Vagina (tissue), 2 donors: ENCODE measurements around the gene LRRC51.

Experiments
- CTCF ChIP-seq, 3 experiments: fragments of 450-650 bp in 2 of 3; fragments of 200-600 bp in 1 of 3; sonication (generic) in 1 of 3; IDR thresholded peaks; one replicate each; pipeline ENCODE4 v1.5.1; 2017 to 2019; ENCODE audit warnings: antibody characterized with exemption in 3 of 3, mild to moderate bottlenecking in 2 of 3, moderate library complexity in 2 of 3
- POLR2A ChIP-seq, 2 donors: fragments of 450-650 bp; IDR thresholded peaks; one replicate each; pipeline ENCODE4 v1.6.1; 2017; ENCODE audit warnings: antibody characterized with exemption in 2 of 2, mild to moderate bottlenecking in 2 of 2, moderate library complexity in 2 of 2

GRCh38 chr11:72098741-72099140, 18.1 kb downstream of the LRRC51 start:
- TF ChIP-seq CTCF (IDR thresholded peaks at IDR 0.05) (no peak), POLR2A (IDR thresholded peaks at IDR 0.05) (no peak)
